HCT116 (cell line): ENCODE measurements around the gene TOP2B. TPM values are rescaled to one million over a fixed set of nuclear protein-coding genes. Genes with fewer than 3 reads are reported as not detected.

Source experiments
- ATAC-seq: fragments of 200-7000 bp; cut with Tn5 transposase; 2 replicates; pipeline ENCODE4 v1.9.1; 2020; ENCODE audit warnings: mild to moderate bottlenecking, moderate library complexity
- BruUV-seq: library from RNA; stranded (reverse); fragments of 400-500 nt; replicated peaks from 2 replicates; lab custom pipeline; 2021; lab: Mats Ljungman, UMichigan
- CTCF ChIA-PET: fragments of 300-600 bp; sonication (Branson Sonifier 250); formaldehyde crosslinking; loops from one replicate; lab custom pipeline; 2021; ENCODE audit warnings: antibody characterized with exemption; lab: Charles Lee
- POLR2A ChIA-PET: fragments of 300-600, 350-600 bp; sonication (Branson Sonifier 250); formaldehyde crosslinking; loops from one replicate; lab custom pipeline; 2021; ENCODE audit warnings: antibody characterized with exemption; lab: Charles Lee
- RAD21 ChIA-PET, 2 experiments: fragments of 300-600 bp; sonication (Branson Sonifier 250); formaldehyde crosslinking; loops; one replicate each; lab custom pipeline; 2023; ENCODE audit warnings: low total read pairs in 2 of 2; ENCODE audit not compliant: uncharacterized antibody in 2 of 2, unreplicated experiment in 2 of 2, low non-redundant PET in 1 of 2; lab: Charles Lee
- DNase-seq: peaks from one replicate; pipeline ENCODE4 v3.0.0-alpha.2; 2010; ENCODE audit warnings: low read depth, low spot score
- H2AFZ ChIP-seq: fragments of 200-600 bp; shearing (Covaris generic), sonication (generic); 2 replicates; pipeline ENCODE4 v1.6.1; 2017; ENCODE audit warnings: low read depth, mixed run types, mixed read lengths, antibody characterized with exemption, low read length; ENCODE audit not compliant: poor library complexity, severe bottlenecking
- H3K27ac ChIP-seq: 2 replicates; pipeline ENCODE4 v1.5.1; 2012; ENCODE audit warnings: low read depth, low read length
- H3K27me3 ChIP-seq: fragments of 200-600 bp; sonication (generic); 2 replicates; pipeline ENCODE4 v1.6.1; 2016; ENCODE audit warnings: mixed run types, low read length, mixed read lengths; ENCODE audit not compliant: insufficient read depth
- H3K36me3 ChIP-seq, 2 experiments: fragments of 200-500 bp in 1 of 2; fragments of 200-600 bp in 1 of 2; sonication (Bioruptor generic) in 1 of 2; sonication (generic) in 1 of 2; 2 replicates each; pipeline versions ENCODE4 v1.5.1 to v1.6.1; 2014 to 2016; ENCODE audit warnings: low read length in 2 of 2, inconsistent platforms in 1 of 2, mixed read lengths in 1 of 2, mixed run types in 1 of 2; ENCODE audit not compliant: insufficient read depth in 2 of 2, control insufficient read depth in 1 of 2
- H3K4me1 ChIP-seq, 2 experiments: fragments of 200-600 bp in 1 of 2; sonication (generic) in 1 of 2; 2 replicates each; pipeline versions ENCODE4 v1.5.1 to v1.6.1; 2012 to 2017; ENCODE audit warnings: low read length in 2 of 2, inconsistent platforms in 1 of 2, mild to moderate bottlenecking in 1 of 2, mixed read lengths in 1 of 2, mixed run types in 1 of 2, moderate library complexity in 1 of 2; ENCODE audit not compliant: insufficient read depth in 2 of 2, control insufficient read depth in 1 of 2
- H3K4me2 ChIP-seq: fragments of 200-600 bp; sonication (generic); 2 replicates; pipeline ENCODE4 v1.6.1; 2017; ENCODE audit warnings: mixed run types, low read length, mixed read lengths
- H3K4me3 ChIP-seq, 2 experiments: fragments of 200-600 bp in 1 of 2; sonication (generic) in 1 of 2; replicated peaks in 1 of 2; 2 replicates each; pipeline ENCODE4 v1.5.1; 2011 to 2016; ENCODE audit warnings: low read length in 2 of 2, control low read depth in 1 of 2, low read depth in 1 of 2, mild to moderate bottlenecking in 1 of 2, mixed read lengths in 1 of 2, mixed run types in 1 of 2
- H3K79me2 ChIP-seq: fragments of 200-600 bp; sonication (generic); 2 replicates; pipeline ENCODE4 v1.6.1; 2017; ENCODE audit warnings: mild to moderate bottlenecking, mixed run types, low read length, moderate library complexity, mixed read lengths; ENCODE audit not compliant: insufficient read depth
- H3K9ac ChIP-seq: fragments of 200-600 bp; sonication (generic); 2 replicates; pipeline ENCODE4 v1.6.1; 2016; ENCODE audit warnings: low read length, mixed read lengths
- H3K9me2 ChIP-seq: fragments of 200-600 bp; sonication (generic), shearing (Covaris generic); 2 replicates; pipeline ENCODE4 v1.6.1; 2017; ENCODE audit warnings: mixed run types, mild to moderate bottlenecking, moderate library complexity; ENCODE audit not compliant: insufficient read depth
- H3K9me3 ChIP-seq, 2 experiments: fragments of 200-500 bp in 1 of 2; fragments of 200-600 bp in 1 of 2; sonication (Bioruptor generic) in 1 of 2; sonication (generic) in 1 of 2; 2 replicates each; pipeline ENCODE4 v1.6.1; 2014 to 2017; ENCODE audit warnings: low read length in 2 of 2, mixed read lengths in 2 of 2, inconsistent platforms in 1 of 2, low read depth in 1 of 2, mild to moderate bottlenecking in 1 of 2, mixed run types in 1 of 2, moderate library complexity in 1 of 2; ENCODE audit not compliant: control insufficient read depth in 1 of 2, insufficient read depth in 1 of 2
- H4K20me1 ChIP-seq: fragments of 200-600 bp; sonication (generic), shearing (Covaris generic); 2 replicates; pipeline ENCODE4 v1.6.1; 2017; ENCODE audit warnings: mixed run types, mild to moderate bottlenecking, moderate library complexity; ENCODE audit not compliant: insufficient read depth
- ATF3 ChIP-seq: IDR thresholded peaks from 2 replicates; pipeline ENCODE4 v1.6.1; 2012
- CEBPB ChIP-seq: IDR thresholded peaks from 2 replicates; pipeline ENCODE4 v1.6.1; 2012; ENCODE audit warnings: low read depth
- CTCF ChIP-seq, 3 experiments: fragments of 200-600 bp in 1 of 3; sonication (generic) in 1 of 3; IDR thresholded peaks in 2 of 3; conservative IDR thresholded peaks in 1 of 3; 2 replicates each; pipeline ENCODE4 v1.5.1; 2012 to 2017; ENCODE audit warnings: low read depth in 2 of 3, low read length in 2 of 3, antibody characterized with exemption in 1 of 3, borderline replicate concordance in 1 of 3, control low read depth in 1 of 3, mild to moderate bottlenecking in 1 of 3, mixed read lengths in 1 of 3, mixed run types in 1 of 3, moderate library complexity in 1 of 3; ENCODE audit not compliant: insufficient read depth in 1 of 3
- JUND ChIP-seq: IDR thresholded peaks from 2 replicates; pipeline ENCODE4 v1.6.1; 2012
- SIN3A ChIP-seq: IDR thresholded peaks from 2 replicates; pipeline ENCODE4 v1.6.1; 2012; ENCODE audit warnings: low read depth
- SP1 ChIP-seq: IDR thresholded peaks from 2 replicates; pipeline ENCODE4 v1.6.1; 2012; ENCODE audit warnings: low read depth
- ZBTB33 ChIP-seq: IDR thresholded peaks from 2 replicates; pipeline ENCODE4 v1.6.1; 2011; ENCODE audit warnings: mild to moderate bottlenecking, low read length, moderate library complexity; ENCODE audit not compliant: insufficient replicate concordance; ENCODE audit errors: extremely low read depth
- ZFX ChIP-seq: fragments of 450-650 bp; IDR thresholded peaks from 2 replicates; pipeline ENCODE4 v1.6.1; 2017
- ZNF274 ChIP-seq: fragments of 200-500 bp; sonication (Bioruptor generic); IDR thresholded peaks from 2 replicates; pipeline ENCODE4 v1.6.1; 2014; ENCODE audit warnings: mild to moderate bottlenecking, low read depth, low read length, inconsistent platforms
- intact Hi-C: fragments of 100-400 bp; cut with micrococcal nuclease; formaldehyde crosslinking; loops from 2 replicates; pipeline ENCODE4 v1.10.0; 2022
- total RNA-seq: library from RNA; stranded (reverse); gene quantifications from one replicate; pipeline ENCODE4 v1.2.1, GENCODE V29; 2021; ENCODE audit not compliant: unreplicated experiment
- TF ChIP-seq, protein P1 (sequence below): IDR thresholded peaks from 2 replicates; pipeline ENCODE4 v1.6.1; 2012
- TF ChIP-seq, protein P2 (sequence below): IDR thresholded peaks from 2 replicates; pipeline ENCODE4 v1.6.1; 2012; ENCODE audit warnings: low read depth

The TOP2B gene
- total RNA-seq, 1 experiment from 2014 or later, result 101 TPM

DNA sequence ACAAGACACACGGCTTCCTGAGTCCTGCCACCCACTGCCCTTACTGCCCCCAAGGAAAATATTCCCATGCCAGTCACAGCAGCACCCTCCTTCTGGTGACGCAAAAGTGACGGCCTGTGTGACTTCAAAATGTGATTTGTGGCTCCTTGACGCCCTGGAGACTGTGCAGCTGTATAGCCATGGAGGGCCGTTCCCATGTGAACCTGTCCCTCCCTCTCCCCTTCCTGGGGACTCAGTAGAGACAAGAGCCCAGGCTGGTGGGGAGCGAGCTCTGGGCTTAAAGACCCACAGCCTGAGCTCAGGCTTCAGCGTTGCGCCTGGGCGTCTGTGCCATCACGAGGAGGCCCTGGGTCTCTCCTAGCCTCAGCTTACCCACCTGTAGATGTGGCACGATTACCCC lies 78.2 kb downstream of the TOP2B start:
- Histone ChIP-seq H3K9me2 (no peaks in the 10 kb centered on the region), H3K27me3 (no peaks in the 10 kb centered on the region), H3K4me3 (no peak overlapping the region), H3K27ac (no peak overlapping the region), H4K20me1 (no peaks in the 10 kb centered on the region), H3K36me3 (no peaks in the 10 kb centered on the region), H3K9ac (no peak overlapping the region), H3K79me2 (no peaks in the 10 kb centered on the region), H3K9me3 (no peaks in the 10 kb centered on the region), H3K4me1 (peaks cover 0 to 10% of the 10 kb centered on the region in 2 experiments; a peak in 1 of 4 replicates), H3K4me2 (no peak overlapping the region), H2AFZ (no peak overlapping the region)
- BruUV-seq, result no TSS peak
- TF ChIP-seq SIN3A, result no peak
- no peak for TF ChIP-seq ZBTB33
- TF ChIP-seq, protein P1, sequence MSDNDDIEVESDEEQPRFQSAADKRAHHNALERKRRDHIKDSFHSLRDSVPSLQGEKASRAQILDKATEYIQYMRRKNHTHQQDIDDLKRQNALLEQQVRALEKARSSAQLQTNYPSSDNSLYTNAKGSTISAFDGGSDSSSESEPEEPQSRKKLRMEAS, result no peak
- no peak for TF ChIP-seq ZNF274
- TF ChIP-seq CTCF (IDR thresholded peaks at IDR 0.05 in 2 of 3, conservative IDR thresholded peaks at IDR 0.05 in 1 of 3; ENCODE audit: borderline replicate concordance in 1 of 3, insufficient read depth in 1 of 3, low read depth in 2 of 3, low read length in 2 of 3), result no peak
- no peak for TF ChIP-seq ZFX
- no peak for TF ChIP-seq SP1
- TF ChIP-seq, protein P2, sequence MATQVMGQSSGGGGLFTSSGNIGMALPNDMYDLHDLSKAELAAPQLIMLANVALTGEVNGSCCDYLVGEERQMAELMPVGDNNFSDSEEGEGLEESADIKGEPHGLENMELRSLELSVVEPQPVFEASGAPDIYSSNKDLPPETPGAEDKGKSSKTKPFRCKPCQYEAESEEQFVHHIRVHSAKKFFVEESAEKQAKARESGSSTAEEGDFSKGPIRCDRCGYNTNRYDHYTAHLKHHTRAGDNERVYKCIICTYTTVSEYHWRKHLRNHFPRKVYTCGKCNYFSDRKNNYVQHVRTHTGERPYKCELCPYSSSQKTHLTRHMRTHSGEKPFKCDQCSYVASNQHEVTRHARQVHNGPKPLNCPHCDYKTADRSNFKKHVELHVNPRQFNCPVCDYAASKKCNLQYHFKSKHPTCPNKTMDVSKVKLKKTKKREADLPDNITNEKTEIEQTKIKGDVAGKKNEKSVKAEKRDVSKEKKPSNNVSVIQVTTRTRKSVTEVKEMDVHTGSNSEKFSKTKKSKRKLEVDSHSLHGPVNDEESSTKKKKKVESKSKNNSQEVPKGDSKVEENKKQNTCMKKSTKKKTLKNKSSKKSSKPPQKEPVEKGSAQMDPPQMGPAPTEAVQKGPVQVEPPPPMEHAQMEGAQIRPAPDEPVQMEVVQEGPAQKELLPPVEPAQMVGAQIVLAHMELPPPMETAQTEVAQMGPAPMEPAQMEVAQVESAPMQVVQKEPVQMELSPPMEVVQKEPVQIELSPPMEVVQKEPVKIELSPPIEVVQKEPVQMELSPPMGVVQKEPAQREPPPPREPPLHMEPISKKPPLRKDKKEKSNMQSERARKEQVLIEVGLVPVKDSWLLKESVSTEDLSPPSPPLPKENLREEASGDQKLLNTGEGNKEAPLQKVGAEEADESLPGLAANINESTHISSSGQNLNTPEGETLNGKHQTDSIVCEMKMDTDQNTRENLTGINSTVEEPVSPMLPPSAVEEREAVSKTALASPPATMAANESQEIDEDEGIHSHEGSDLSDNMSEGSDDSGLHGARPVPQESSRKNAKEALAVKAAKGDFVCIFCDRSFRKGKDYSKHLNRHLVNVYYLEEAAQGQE, result no peak
- no peak for TF ChIP-seq JUND
- no peak for TF ChIP-seq CEBPB
- TF ChIP-seq ATF3, result no peak
- intact Hi-C loops, result no loop called here
- POLR2A ChIA-PET, result no interaction called here
- CTCF ChIA-PET, result no interaction called here
- ATAC-seq (no peak), DNase-seq (no peak)
- RAD21 ChIA-PET, result no interaction called here
